IMR-90 (cell line): ENCODE data around the gene SLC30A7. TPM values are rescaled to one million over a fixed set of nuclear protein-coding genes. Genes with fewer than 3 reads are reported as not detected.

ENCODE experiments used
- ATAC-seq: fragments of 200-7000 bp; cut with Tn5 transposase; 2 replicates; pipeline ENCODE4 v1.9.1; 2020; ENCODE audit warnings: low read depth, mild to moderate bottlenecking, moderate library complexity
- BruUV-seq: library from RNA; stranded (reverse); fragments of 400-500 nt; replicated peaks from 2 replicates; lab custom pipeline; 2021; lab: Mats Ljungman, UMichigan
- CTCF ChIA-PET: fragments of 300-600 bp; formaldehyde crosslinking; extraction: SDS; loops from one replicate; lab custom pipeline; 2021; ENCODE audit warnings: antibody characterized with exemption; lab: Yijun Ruan, JAX
- POLR2A ChIA-PET: fragments of 300-600 bp; sonication (Branson Sonifier 250); formaldehyde crosslinking; loops from one replicate; lab custom pipeline; 2022; ENCODE audit warnings: antibody characterized with exemption; ENCODE audit not compliant: unreplicated experiment; lab: Charles Lee
- DNase-seq: peaks from one replicate; pipeline ENCODE4 v3.0.0; 2013
- H2AFZ ChIP-seq: replicated peaks from 2 replicates; pipeline ENCODE3; 2013; ENCODE audit warnings: low read length, mild to moderate bottlenecking; ENCODE audit not compliant: poor library complexity
- H2AK5ac ChIP-seq: 2 replicates; pipeline ENCODE4 v1.6.1; 2013; ENCODE audit warnings: low read depth, low read length, inconsistent platforms
- H2AK9ac ChIP-seq: replicated peaks from 2 replicates; pipeline ENCODE3; 2013; ENCODE audit warnings: mild to moderate bottlenecking, low read depth, low read length, moderate library complexity; ENCODE audit not compliant: poor library complexity
- H2BK120ac ChIP-seq: 2 replicates; pipeline ENCODE4 v1.6.1; 2013; ENCODE audit warnings: low read depth, low read length, inconsistent platforms
- H2BK15ac ChIP-seq: 3 replicates; pipeline ENCODE4 v1.6.1; 2013; ENCODE audit warnings: low read depth, low read length, inconsistent platforms
- H2BK20ac ChIP-seq: 2 replicates; pipeline ENCODE4 v1.6.1; 2013; ENCODE audit warnings: low read depth, mild to moderate bottlenecking, inconsistent platforms, low read length, moderate library complexity
- H2BK5ac ChIP-seq: 2 replicates; pipeline ENCODE4 v1.6.1; 2013; ENCODE audit warnings: mild to moderate bottlenecking, low read depth, low read length, inconsistent platforms; ENCODE audit not compliant: poor library complexity, severe bottlenecking
- H3K14ac ChIP-seq: replicated peaks from 2 replicates; pipeline ENCODE4 v1.6.1; 2013; ENCODE audit warnings: low read depth, low read length, inconsistent platforms
- H3K18ac ChIP-seq: 2 replicates; pipeline ENCODE4 v1.6.1; 2013; ENCODE audit warnings: low read depth, low read length, control low read depth
- H3K23ac ChIP-seq: 2 replicates; pipeline ENCODE4 v1.6.1; 2013; ENCODE audit warnings: low read depth, low read length, inconsistent platforms
- H3K27ac ChIP-seq: 2 replicates; pipeline ENCODE4 v1.5.1; 2013; ENCODE audit warnings: mild to moderate bottlenecking, control low read depth, low read length; ENCODE audit not compliant: insufficient read depth
- H3K27me3 ChIP-seq: 2 replicates; pipeline ENCODE4 v1.6.1; 2013; ENCODE audit warnings: low read length; ENCODE audit not compliant: control insufficient read depth, insufficient read depth
- H3K36me3 ChIP-seq: 2 replicates; pipeline ENCODE4 v1.6.1; 2013; ENCODE audit warnings: low read length, mixed read lengths; ENCODE audit not compliant: control insufficient read depth, insufficient read depth
- H3K4ac ChIP-seq: 2 replicates; pipeline ENCODE4 v1.6.1; 2013; ENCODE audit warnings: low read depth, low read length, inconsistent platforms
- H3K4me1 ChIP-seq: 2 replicates; pipeline ENCODE4 v1.6.1; 2013; ENCODE audit warnings: low read length, mixed read lengths; ENCODE audit not compliant: control insufficient read depth, insufficient read depth
- H3K4me2 ChIP-seq: 2 replicates; pipeline ENCODE4 v1.6.1; 2013; ENCODE audit warnings: low read depth, mild to moderate bottlenecking, control low read depth, low read length, moderate library complexity
- H3K4me3 ChIP-seq: 2 replicates; pipeline ENCODE4 v1.5.1; 2013; ENCODE audit warnings: low read depth, mild to moderate bottlenecking, control low read depth, low read length, moderate library complexity; ENCODE audit not compliant: insufficient read depth
- H3K56ac ChIP-seq: 2 replicates; pipeline ENCODE4 v1.6.1; 2013; ENCODE audit warnings: low read length, inconsistent platforms; ENCODE audit not compliant: insufficient read depth; ENCODE audit errors: extremely low read depth
- H3K79me1 ChIP-seq, 2 experiments: 2 replicates each; pipeline ENCODE4 v1.6.1; 2013; ENCODE audit warnings: low read length in 2 of 2, inconsistent platforms in 1 of 2, low read depth in 1 of 2
- H3K9ac ChIP-seq: 2 replicates; pipeline ENCODE4 v1.6.1; 2013; ENCODE audit warnings: low read depth, low read length, control low read depth
- H3K9me1 ChIP-seq: 2 replicates; pipeline ENCODE4 v1.6.1; 2013; ENCODE audit warnings: low read length, inconsistent platforms; ENCODE audit not compliant: insufficient read depth
- H3K9me3 ChIP-seq: 2 replicates; pipeline ENCODE4 v1.6.1; 2013; ENCODE audit warnings: low read length; ENCODE audit not compliant: control insufficient read depth, insufficient read depth
- H4K20me1 ChIP-seq: 2 replicates; pipeline ENCODE4 v1.6.1; 2013; ENCODE audit warnings: low read length, inconsistent platforms; ENCODE audit not compliant: insufficient read depth
- H4K5ac ChIP-seq: 2 replicates; pipeline ENCODE4 v1.6.1; 2013; ENCODE audit warnings: mild to moderate bottlenecking, low read depth, low read length, control low read depth
- H4K8ac ChIP-seq, 2 experiments: 2 replicates each; pipeline ENCODE4 v1.6.1; 2013; ENCODE audit warnings: low read depth in 2 of 2, low read length in 2 of 2, control low read depth in 1 of 2, inconsistent platforms in 1 of 2
- H4K91ac ChIP-seq: 2 replicates; pipeline ENCODE4 v1.6.1; 2013; ENCODE audit warnings: low read depth, low read length, inconsistent platforms; ENCODE audit not compliant: insufficient read depth
- BHLHE40 ChIP-seq: fragments of 150-350 bp; IDR thresholded peaks from 2 replicates; pipeline ENCODE4 v1.6.1; 2016; ENCODE audit warnings: mild to moderate bottlenecking, low read depth, low read length
- CEBPB ChIP-seq: IDR thresholded peaks from 2 replicates; pipeline ENCODE4 v1.6.1; 2012; ENCODE audit warnings: low read depth, low read length, improper control_type of control experiment
- CHD1 ChIP-seq: IDR thresholded peaks from 2 replicates; pipeline ENCODE4 v1.6.1; 2012; ENCODE audit warnings: low read depth, low read length, improper control_type of control experiment
- FOS ChIP-seq: fragments of 150-350 bp; IDR thresholded peaks from 2 replicates; pipeline ENCODE4 v1.6.1; 2016; ENCODE audit warnings: low read depth, low read length
- MAFK ChIP-seq: IDR thresholded peaks from 2 replicates; pipeline ENCODE4 v1.6.1; 2012; ENCODE audit warnings: low read depth, low read length, improper control_type of control experiment
- MAZ ChIP-seq: IDR thresholded peaks from 2 replicates; pipeline ENCODE4 v1.6.1; 2012; ENCODE audit warnings: low read depth, mild to moderate bottlenecking, low read length, improper control_type of control experiment, moderate library complexity, borderline replicate concordance
- MXI1 ChIP-seq: IDR thresholded peaks from 2 replicates; pipeline ENCODE4 v1.6.1; 2012; ENCODE audit warnings: low read depth, mild to moderate bottlenecking, low read length, moderate library complexity, borderline replicate concordance
- NFE2L2 ChIP-seq: fragments of 150-350 bp; IDR thresholded peaks from 2 replicates; pipeline ENCODE4 v1.6.1; 2016; ENCODE audit warnings: low read depth, mild to moderate bottlenecking, low read length
- POLR2A ChIP-seq: IDR thresholded peaks from 2 replicates; pipeline ENCODE4 v1.6.1; 2012; ENCODE audit warnings: mild to moderate bottlenecking, low read depth, low read length
- RAD21 ChIP-seq: IDR thresholded peaks from 2 replicates; pipeline ENCODE4 v1.6.1; 2012; ENCODE audit warnings: low read length, improper control_type of control experiment
- RCOR1 ChIP-seq: IDR thresholded peaks from 2 replicates; pipeline ENCODE4 v1.6.1; 2012; ENCODE audit warnings: mild to moderate bottlenecking, low read length, improper control_type of control experiment; ENCODE audit not compliant: insufficient replicate concordance
- RFX5 ChIP-seq: IDR thresholded peaks from 2 replicates; pipeline ENCODE4 v1.8.0; 2012; ENCODE audit warnings: low read depth, mild to moderate bottlenecking, low read length, moderate library complexity
- SMC3 ChIP-seq: fragments of 150-350 bp; IDR thresholded peaks from 2 replicates; pipeline ENCODE4 v1.6.1; 2016; ENCODE audit warnings: low read depth, mild to moderate bottlenecking, antibody characterized with exemption, low read length, moderate library complexity
- WGBS, 2 experiments: methylation state at CpG; one replicate each; pipeline versions ENCODE4 v1.1.5 to v1.1.7; 2013; ENCODE audit warnings: missing lambda C conversion rate in 2 of 2; ENCODE audit not compliant: insufficient read length in 1 of 2; ENCODE audit errors: extremely low coverage in 2 of 2; 5-methylcytosine and 5-hydroxymethylcytosine counted together
- dilution Hi-C: fragments of 300-500 bp; cut with HindIII; formaldehyde crosslinking; loops from one replicate; pipeline ENCODE4 v1.14.3; 2018; ENCODE audit warnings: low sequenced_read_pairs; ENCODE audit not compliant: unreplicated experiment
- in situ Hi-C: fragments of 300-500 bp; cut with MboI; formaldehyde crosslinking; loops from 3 replicates; pipeline ENCODE4 v1.14.3; 2019; ENCODE audit warnings: low sequenced_read_pairs, inconsistent platforms, mixed read lengths
- intact Hi-C: fragments of 100-400 bp; cut with micrococcal nuclease; formaldehyde crosslinking; loops from 2 replicates; pipeline ENCODE4 v1.10.0; 2022
- polyA plus RNA-seq, 3 experiments: library from polyadenylated mRNA; depleted of rRNA; stranded (reverse); fragments of >200 nt; gene quantifications; 2 replicates each; pipeline ENCODE4 v1.2.3, GENCODE V29; 2012; ENCODE audit warnings: low replicate concordance in 1 of 3
- total RNA-seq: library from RNA; depleted of rRNA; stranded (reverse); fragments of >200 nt; gene quantifications from 2 replicates; pipeline ENCODE4 v1.2.3, GENCODE V29; 2012
- TF ChIP-seq, protein P1 (sequence below): fragments of 150-350 bp; IDR thresholded peaks from 2 replicates; pipeline ENCODE4 v1.6.1; 2017; ENCODE audit warnings: mild to moderate bottlenecking, antibody characterized with exemption, low read length, low read depth
- TF ChIP-seq, protein P2 (sequence below): conservative IDR thresholded peaks from 2 replicates; pipeline ENCODE4 v1.5.1; 2012; ENCODE audit warnings: mild to moderate bottlenecking, low read depth, low read length, improper control_type of control experiment
- TF ChIP-seq, protein P3 (sequence below): fragments of 150-350 bp; IDR thresholded peaks from 2 replicates; pipeline ENCODE4 v1.6.1; 2016; ENCODE audit warnings: low read depth, mild to moderate bottlenecking, low read length, moderate library complexity, borderline replicate concordance

Gene SLC30A7
- total and polyA plus RNA-seq, 2 of the 4 experiments (the other 2 are of a cell fraction), result 8.4 to 60.2 TPM

DNA sequence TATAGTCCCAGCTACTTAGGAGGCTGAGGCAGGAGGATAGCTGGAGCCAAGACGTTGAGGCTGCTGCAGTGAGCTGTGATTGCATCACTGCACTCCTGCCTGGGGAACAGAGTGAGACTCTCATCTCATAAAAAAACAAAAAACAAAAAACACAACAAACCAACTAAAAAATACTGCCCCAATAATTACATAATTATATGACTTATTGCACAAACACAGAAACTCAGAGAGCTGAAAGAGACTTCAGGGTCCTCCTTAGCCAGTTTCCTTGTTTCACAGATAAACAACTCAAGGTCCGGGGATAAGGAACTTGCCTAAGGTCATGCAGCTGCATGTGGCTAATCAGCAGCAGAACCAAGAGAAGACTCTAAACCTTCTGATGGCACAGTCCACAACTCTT lies 13.2 kb upstream of the SLC30A7 start:
- dilution Hi-C loops, result loop anchor here (25.0 kb wide), 1 partner anchor 420 kb away; no protein-coding TSS in a partner anchor
- no CpG with 5 or more reads among the region's 2 CpGs for WGBS, 2 experiments

More for the DNA sequence above, 13.2 kb upstream of the SLC30A7 start:
- H4K20me1 ChIP-seq, result no peaks in the 10 kb centered on the region
- no peak overlapping the region for H3K23ac ChIP-seq
- no peak overlapping the region for H3K4me3 ChIP-seq
- H3K9me1 ChIP-seq, result no peaks in the 10 kb centered on the region; the same call in 1 of the 2 replicates
- H3K14ac ChIP-seq, result no peak overlapping the region
- no peak for DNase-seq
- no peak overlapping the region for H2BK20ac ChIP-seq
- no peak overlapping the region for H4K8ac ChIP-seq
- H4K91ac ChIP-seq, result no peak overlapping the region
- H4K5ac ChIP-seq, result no peak overlapping the region
- H2BK5ac ChIP-seq, result no peak overlapping the region
- no peaks in the 10 kb centered on the region for H3K4me1 ChIP-seq
- ATAC-seq, result no peak
- H2AFZ ChIP-seq, result no peak overlapping the region
- no peak overlapping the region for H3K4ac ChIP-seq
- no peak overlapping the region for H2AK9ac ChIP-seq
- ChIA-PET CTCF (interaction anchor here (1.2 kb wide), 1 partner anchor 14 kb away, joined by 3 read pairs; no protein-coding TSS in a partner anchor), POLR2A (no interaction called here)
- no peak overlapping the region for H3K27ac ChIP-seq
- H3K9ac ChIP-seq, result no peak overlapping the region
- H3K18ac ChIP-seq, result no peak overlapping the region
- no peak overlapping the region for H3K56ac ChIP-seq
- TF ChIP-seq MAFK, result no peak
- no peak for TF ChIP-seq NFE2L2
- no peak for TF ChIP-seq SMC3
- no peak for TF ChIP-seq FOS
- no peak for TF ChIP-seq MAZ
- no peak for TF ChIP-seq RCOR1
- no peak for TF ChIP-seq CHD1
- TF ChIP-seq, protein P1, sequence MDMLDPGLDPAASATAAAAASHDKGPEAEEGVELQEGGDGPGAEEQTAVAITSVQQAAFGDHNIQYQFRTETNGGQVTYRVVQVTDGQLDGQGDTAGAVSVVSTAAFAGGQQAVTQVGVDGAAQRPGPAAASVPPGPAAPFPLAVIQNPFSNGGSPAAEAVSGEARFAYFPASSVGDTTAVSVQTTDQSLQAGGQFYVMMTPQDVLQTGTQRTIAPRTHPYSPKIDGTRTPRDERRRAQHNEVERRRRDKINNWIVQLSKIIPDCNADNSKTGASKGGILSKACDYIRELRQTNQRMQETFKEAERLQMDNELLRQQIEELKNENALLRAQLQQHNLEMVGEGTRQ, result no peak
- TF ChIP-seq, protein P2, sequence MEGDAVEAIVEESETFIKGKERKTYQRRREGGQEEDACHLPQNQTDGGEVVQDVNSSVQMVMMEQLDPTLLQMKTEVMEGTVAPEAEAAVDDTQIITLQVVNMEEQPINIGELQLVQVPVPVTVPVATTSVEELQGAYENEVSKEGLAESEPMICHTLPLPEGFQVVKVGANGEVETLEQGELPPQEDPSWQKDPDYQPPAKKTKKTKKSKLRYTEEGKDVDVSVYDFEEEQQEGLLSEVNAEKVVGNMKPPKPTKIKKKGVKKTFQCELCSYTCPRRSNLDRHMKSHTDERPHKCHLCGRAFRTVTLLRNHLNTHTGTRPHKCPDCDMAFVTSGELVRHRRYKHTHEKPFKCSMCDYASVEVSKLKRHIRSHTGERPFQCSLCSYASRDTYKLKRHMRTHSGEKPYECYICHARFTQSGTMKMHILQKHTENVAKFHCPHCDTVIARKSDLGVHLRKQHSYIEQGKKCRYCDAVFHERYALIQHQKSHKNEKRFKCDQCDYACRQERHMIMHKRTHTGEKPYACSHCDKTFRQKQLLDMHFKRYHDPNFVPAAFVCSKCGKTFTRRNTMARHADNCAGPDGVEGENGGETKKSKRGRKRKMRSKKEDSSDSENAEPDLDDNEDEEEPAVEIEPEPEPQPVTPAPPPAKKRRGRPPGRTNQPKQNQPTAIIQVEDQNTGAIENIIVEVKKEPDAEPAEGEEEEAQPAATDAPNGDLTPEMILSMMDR, result no peak
- TF ChIP-seq, protein P3, sequence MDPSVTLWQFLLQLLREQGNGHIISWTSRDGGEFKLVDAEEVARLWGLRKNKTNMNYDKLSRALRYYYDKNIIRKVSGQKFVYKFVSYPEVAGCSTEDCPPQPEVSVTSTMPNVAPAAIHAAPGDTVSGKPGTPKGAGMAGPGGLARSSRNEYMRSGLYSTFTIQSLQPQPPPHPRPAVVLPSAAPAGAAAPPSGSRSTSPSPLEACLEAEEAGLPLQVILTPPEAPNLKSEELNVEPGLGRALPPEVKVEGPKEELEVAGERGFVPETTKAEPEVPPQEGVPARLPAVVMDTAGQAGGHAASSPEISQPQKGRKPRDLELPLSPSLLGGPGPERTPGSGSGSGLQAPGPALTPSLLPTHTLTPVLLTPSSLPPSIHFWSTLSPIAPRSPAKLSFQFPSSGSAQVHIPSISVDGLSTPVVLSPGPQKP, result no peak
- TF ChIP-seq POLR2A, result no peak
- no peak for TF ChIP-seq CEBPB
- TF ChIP-seq MXI1, result no peak
- no peak for TF ChIP-seq RFX5
- TF ChIP-seq BHLHE40, result no peak
- TF ChIP-seq RAD21, result no peak
- H3K36me3 ChIP-seq, result no peaks in the 10 kb centered on the region
- no peak overlapping the region for H2BK120ac ChIP-seq
- H3K79me1 ChIP-seq, result peaks cover 2 to 3% of the 10 kb centered on the region in 2 experiments; a peak in 2 of 4 replicates
- in situ Hi-C loops (loop anchor here (25.0 kb wide), 1 partner anchor 620 kb away; the partner anchor contains the start of gene RTCA), intact Hi-C loops (no loop called here)
- no peak overlapping the region for H2AK5ac ChIP-seq
- no peak overlapping the region for H2BK15ac ChIP-seq
- no TSS peak for BruUV-seq
- H3K4me2 ChIP-seq, result no peak overlapping the region
- peaks cover 2% of the 10 kb centered on the region for H3K9me3 ChIP-seq
- H3K27me3 ChIP-seq, result no peaks in the 10 kb centered on the region
